ENCODE results near the gene STRIP2.

DNA sequence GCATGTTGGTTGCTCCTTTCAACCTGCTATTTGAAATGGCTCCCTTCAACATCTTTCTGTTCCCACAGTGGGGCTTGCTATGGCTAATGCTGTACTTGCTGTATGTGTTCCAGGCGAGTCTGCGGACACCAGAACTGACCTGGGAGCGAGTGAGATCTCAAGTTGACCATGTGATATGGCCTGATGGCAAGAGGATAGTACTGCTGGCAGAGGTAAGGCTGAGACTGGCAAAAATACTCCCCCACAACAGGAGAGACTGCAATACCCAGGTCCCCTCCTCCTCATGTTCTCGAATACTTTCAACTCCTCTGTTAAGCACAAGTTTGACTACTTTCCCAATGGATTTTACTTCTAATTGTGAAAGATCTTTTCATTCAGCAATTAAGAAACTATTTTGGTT is 11.5 kb upstream of the STRIP2 start:
- TF ChIP-seq CTCF (IDR thresholded peaks at IDR 0.05) (no peak), POLR2A (IDR thresholded peaks at IDR 0.05) (no peak)
